GM12878 (cell line): Measurements from ENCODE around the gene DBN1. TPM values are rescaled to one million over a fixed set of nuclear protein-coding genes. Genes with fewer than 3 reads are reported as not detected.

Experiments used
- ATAC-seq: fragments of 200-7000 bp; cut with Tn5 transposase; 3 replicates; pipeline ENCODE4 v1.9.1; 2020; ENCODE audit warnings: mild to moderate bottlenecking, moderate library complexity
- BruUV-seq: library from RNA; stranded (reverse); fragments of 400-500 nt; replicated peaks from 2 replicates; lab custom pipeline; 2021; lab: Mats Ljungman, UMichigan
- CTCF ChIA-PET: fragments of 300-600 bp; sonication (Branson Sonifier 250); formaldehyde crosslinking; extraction: SDS; loops from one replicate; lab custom pipeline; 2021; ENCODE audit warnings: inconsistent platforms; lab: Yijun Ruan, JAX
- POLR2A ChIA-PET: fragments of 350-600 bp; formaldehyde crosslinking; extraction: SDS; loops from one replicate; lab custom pipeline; 2021; ENCODE audit warnings: inconsistent platforms; lab: Charles Lee
- RAD21 ChIA-PET: fragments of 300-600 bp; sonication (Branson Sonifier 250); formaldehyde crosslinking; loops from one replicate; lab custom pipeline; 2023; ENCODE audit warnings: antibody characterized with exemption; ENCODE audit not compliant: unreplicated experiment; lab: Charles Lee
- SMC1A ChIA-PET: fragments of 300-600 bp; sonication (Branson Sonifier 250); formaldehyde crosslinking; loops from one replicate; lab custom pipeline; 2023; ENCODE audit not compliant: unreplicated experiment, uncharacterized antibody; lab: Charles Lee
- DNase-seq: peaks from one replicate; pipeline ENCODE4 v3.0.0-alpha.2; 2011; ENCODE audit warnings: low read depth, low spot score
- FAIRE-seq: peaks from 3 replicates; lab custom pipeline; 2011; peaks lifted over from hg19 to GRCh38; lab: Jason Lieb, UNC
- H2AFZ ChIP-seq: 2 replicates; pipeline ENCODE4 v1.6.0; 2011; ENCODE audit warnings: low read depth, low read length, control low read depth; ENCODE audit not compliant: control insufficient read depth
- H3K27ac ChIP-seq: 2 replicates; pipeline ENCODE4 v1.5.1; 2011; ENCODE audit warnings: control low read depth; ENCODE audit not compliant: control insufficient read depth, insufficient read depth
- H3K27me3 ChIP-seq, 2 experiments: replicated peaks in 1 of 2; 2 replicates each; pipeline versions ENCODE4 v1.6.0 to v1.6.1; 2011; ENCODE audit warnings: low read length in 1 of 2; ENCODE audit not compliant: control insufficient read depth in 2 of 2, insufficient read depth in 2 of 2
- H3K36me3 ChIP-seq, 2 experiments: 2 replicates each; pipeline ENCODE4 v1.5.1; 2011; ENCODE audit warnings: low read length in 1 of 2; ENCODE audit not compliant: control insufficient read depth in 2 of 2, insufficient read depth in 2 of 2
- H3K4me1 ChIP-seq: 2 replicates; pipeline ENCODE4 v1.6.1; 2011; ENCODE audit warnings: mild to moderate bottlenecking, low read length, moderate library complexity, mixed read lengths; ENCODE audit not compliant: control insufficient read depth, insufficient read depth
- H3K4me2 ChIP-seq: 2 replicates; pipeline ENCODE4 v1.6.0; 2011; ENCODE audit warnings: control low read depth; ENCODE audit not compliant: control insufficient read depth, insufficient read depth
- H3K4me3 ChIP-seq: fragments of 200-600 bp; sonication (generic); 2 replicates; pipeline ENCODE4 v1.5.1; 2016
- H3K79me2 ChIP-seq: 2 replicates; pipeline ENCODE4 v1.6.0; 2011; ENCODE audit warnings: low read length; ENCODE audit not compliant: control insufficient read depth, insufficient read depth
- H3K9ac ChIP-seq: 2 replicates; pipeline ENCODE4 v1.8.0; 2011; ENCODE audit warnings: low read length, control low read depth, mixed read lengths; ENCODE audit not compliant: control insufficient read depth, insufficient read depth
- H3K9me3 ChIP-seq: replicated peaks from 3 replicates; pipeline ENCODE4 v1.5.1; 2011; ENCODE audit warnings: mild to moderate bottlenecking, low read length; ENCODE audit not compliant: control insufficient read depth, insufficient read depth
- H4K20me1 ChIP-seq: 2 replicates; pipeline ENCODE4 v1.6.0; 2011; ENCODE audit not compliant: control insufficient read depth, insufficient read depth
- BACH1 ChIP-seq: fragments of 450-650 bp; IDR thresholded peaks from 2 replicates; pipeline ENCODE4 v1.6.1; 2017; ENCODE audit warnings: mild to moderate bottlenecking, borderline replicate concordance
- CBX5 ChIP-seq: sonication (generic); IDR thresholded peaks from 2 replicates; pipeline ENCODE4 v1.6.1; 2016; ENCODE audit warnings: low read depth, moderate library complexity, mild to moderate bottlenecking, inconsistent platforms
- CHD2 ChIP-seq: IDR thresholded peaks from 2 replicates; pipeline ENCODE4 v1.6.1; 2011; ENCODE audit warnings: low read depth, low read length, improper control_type of control experiment, borderline replicate concordance
- CHD4 ChIP-seq: fragments of 200-600 bp; sonication (generic); IDR thresholded peaks from 2 replicates; pipeline ENCODE4 v1.6.1; 2016; ENCODE audit warnings: mild to moderate bottlenecking
- JUNB ChIP-seq: IDR thresholded peaks from 2 replicates; pipeline ENCODE4 v1.6.1; 2016; ENCODE audit warnings: antibody characterized with exemption, mild to moderate bottlenecking
- NFIC ChIP-seq: IDR thresholded peaks from 2 replicates; pipeline ENCODE4 v1.6.1; 2012; ENCODE audit warnings: low read depth, mild to moderate bottlenecking, inconsistent platforms, low read length, moderate library complexity
- PML ChIP-seq: IDR thresholded peaks from 2 replicates; pipeline ENCODE4 v1.6.1; 2012; ENCODE audit warnings: low read length, inconsistent platforms
- POU2F2 ChIP-seq: IDR thresholded peaks from 3 replicates; pipeline ENCODE4 v1.6.1; 2011; ENCODE audit warnings: low read depth, mild to moderate bottlenecking, low read length, borderline replicate concordance
- RAD51 ChIP-seq: fragments of 450-650 bp; IDR thresholded peaks from 2 replicates; pipeline ENCODE4 v1.6.1; 2016; ENCODE audit warnings: moderate library complexity, mild to moderate bottlenecking, inconsistent platforms
- SIX5 ChIP-seq: IDR thresholded peaks from 2 replicates; pipeline ENCODE4 v1.6.1; 2011; ENCODE audit warnings: mild to moderate bottlenecking, low read depth, low read length, moderate library complexity; ENCODE audit not compliant: severe bottlenecking
- TCF12 ChIP-seq: IDR thresholded peaks from 2 replicates; pipeline ENCODE4 v1.6.1; 2011; ENCODE audit warnings: low read depth, mild to moderate bottlenecking, low read length
- ZNF217 ChIP-seq: fragments of 450-650 bp; IDR thresholded peaks from 2 replicates; pipeline ENCODE4 v1.6.1; 2017; ENCODE audit warnings: antibody characterized with exemption, mild to moderate bottlenecking
- WGBS: methylation state at CpG from one replicate; pipeline ENCODE4 v1.1.6; 2016; ENCODE audit warnings: low lambda C conversion rate; ENCODE audit not compliant: insufficient replicate concordance, insufficient coverage; ENCODE audit errors: missing lambda C conversion rate; 5-methylcytosine and 5-hydroxymethylcytosine counted together
- in situ Hi-C: fragments of 300-500 bp; cut with MboI; formaldehyde crosslinking; loops from 9 replicates; pipeline ENCODE4 v1.14.3; 2018; ENCODE audit warnings: mixed read lengths
- intact Hi-C: fragments of 100-400 bp; cut with micrococcal nuclease; formaldehyde crosslinking; loops from one replicate; pipeline ENCODE4 v1.14.2; 2022; ENCODE audit not compliant: unreplicated experiment
- polyA plus RNA-seq, 11 experiments: library from polyadenylated mRNA; depleted of rRNA in 4 of 11; unstranded in 6 of 11; stranded (reverse) in 5 of 11; fragments of >200 nt; fragmentation: Nextera tagmentation in 4 of 11; fragmentation: Illumina TruSeq in 1 of 11; extraction: Ambion mirVana in 4 of 11; extraction: Trizol in 1 of 11; gene quantifications; 1 replicate in 1 of 11; 2 replicates in 10 of 11; pipeline versions ENCODE4 v1.2.1 to v1.2.3, GENCODE V29; 2011 to 2016; ENCODE audit warnings: inconsistent platforms in 2 of 11, missing spikeins in 2 of 11, low read depth in 1 of 11
- total RNA-seq, 4 experiments: library from RNA; depleted of rRNA in 3 of 4; stranded (reverse); fragments of >200 nt in 3 of 4; fragmentation: Illumina TruSeq in 1 of 4; extraction: Trizol in 1 of 4; gene quantifications; 2 replicates each; pipeline versions ENCODE4 v1.2.1 to v1.2.3, GENCODE V29; 2013 to 2021
- TF ChIP-seq, protein P1 (sequence below): fragments of 450-650 bp; IDR thresholded peaks from 2 replicates; pipeline ENCODE4 v1.6.1; 2018; ENCODE audit warnings: mild to moderate bottlenecking, low read depth, moderate library complexity; ENCODE audit not compliant: partially characterized antibody
- TF ChIP-seq, protein P2 (sequence below): IDR thresholded peaks from 2 replicates; pipeline ENCODE4 v1.6.1; 2011; ENCODE audit warnings: borderline replicate concordance, low read depth, mild to moderate bottlenecking, moderate library complexity, mixed read lengths, low read length; ENCODE audit not compliant: insufficient read depth; ENCODE audit errors: extremely low read length
- TF ChIP-seq, protein P3 (sequence below): fragments of 450-650 bp; IDR thresholded peaks from 2 replicates; pipeline ENCODE4 v1.6.1; 2017; ENCODE audit warnings: antibody characterized with exemption, mild to moderate bottlenecking, moderate library complexity

The DBN1 gene
- total and polyA plus RNA-seq, 10 of the 15 experiments (the other 5 are each of a cell fraction or from before 2014, with no cell fraction given): 0.18 to 81.0 (median 27.9) TPM

DNA sequence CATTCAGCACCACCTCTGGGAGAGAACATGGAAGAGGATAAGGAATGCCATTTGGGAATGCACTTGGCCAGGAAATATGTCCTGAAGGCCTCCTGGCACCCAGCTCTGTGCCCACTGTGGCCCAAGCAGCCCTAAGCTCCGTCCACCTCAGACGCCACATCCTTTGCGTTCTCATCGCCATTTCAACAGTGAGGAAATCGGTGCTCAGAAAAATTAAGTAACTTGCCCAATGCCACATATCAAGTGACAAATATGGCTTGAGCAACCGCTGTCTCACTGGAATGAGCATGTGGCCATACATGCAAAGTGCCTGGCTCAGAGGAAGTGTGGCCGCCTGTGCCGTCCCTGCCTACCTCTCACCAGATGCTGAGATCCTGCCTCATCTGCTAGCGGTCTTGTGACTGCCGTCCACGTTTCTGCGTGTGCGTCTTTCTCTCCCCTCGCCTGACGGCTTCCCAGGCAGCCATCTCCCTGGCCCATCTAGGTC, 37.2 kb upstream of the DBN1 start (continued):
- TF ChIP-seq, protein P1, sequence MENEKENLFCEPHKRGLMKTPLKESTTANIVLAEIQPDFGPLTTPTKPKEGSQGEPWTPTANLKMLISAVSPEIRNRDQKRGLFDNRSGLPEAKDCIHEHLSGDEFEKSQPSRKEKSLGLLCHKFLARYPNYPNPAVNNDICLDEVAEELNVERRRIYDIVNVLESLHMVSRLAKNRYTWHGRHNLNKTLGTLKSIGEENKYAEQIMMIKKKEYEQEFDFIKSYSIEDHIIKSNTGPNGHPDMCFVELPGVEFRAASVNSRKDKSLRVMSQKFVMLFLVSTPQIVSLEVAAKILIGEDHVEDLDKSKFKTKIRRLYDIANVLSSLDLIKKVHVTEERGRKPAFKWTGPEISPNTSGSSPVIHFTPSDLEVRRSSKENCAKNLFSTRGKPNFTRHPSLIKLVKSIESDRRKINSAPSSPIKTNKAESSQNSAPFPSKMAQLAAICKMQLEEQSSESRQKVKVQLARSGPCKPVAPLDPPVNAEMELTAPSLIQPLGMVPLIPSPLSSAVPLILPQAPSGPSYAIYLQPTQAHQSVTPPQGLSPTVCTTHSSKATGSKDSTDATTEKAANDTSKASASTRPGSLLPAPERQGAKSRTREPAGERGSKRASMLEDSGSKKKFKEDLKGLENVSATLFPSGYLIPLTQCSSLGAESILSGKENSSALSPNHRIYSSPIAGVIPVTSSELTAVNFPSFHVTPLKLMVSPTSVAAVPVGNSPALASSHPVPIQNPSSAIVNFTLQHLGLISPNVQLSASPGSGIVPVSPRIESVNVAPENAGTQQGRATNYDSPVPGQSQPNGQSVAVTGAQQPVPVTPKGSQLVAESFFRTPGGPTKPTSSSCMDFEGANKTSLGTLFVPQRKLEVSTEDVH: no peak
- TF ChIP-seq POU2F2: peak; percentile 89; the same call in 2 of the 3 replicates
- TF ChIP-seq TCF12: 0 out of 2 replicates have a peak, but pooled peaks have one; percentile 2
- no peak for TF ChIP-seq CBX5
- no peak for TF ChIP-seq JUNB
- TF ChIP-seq CHD4: no peak

DNA sequence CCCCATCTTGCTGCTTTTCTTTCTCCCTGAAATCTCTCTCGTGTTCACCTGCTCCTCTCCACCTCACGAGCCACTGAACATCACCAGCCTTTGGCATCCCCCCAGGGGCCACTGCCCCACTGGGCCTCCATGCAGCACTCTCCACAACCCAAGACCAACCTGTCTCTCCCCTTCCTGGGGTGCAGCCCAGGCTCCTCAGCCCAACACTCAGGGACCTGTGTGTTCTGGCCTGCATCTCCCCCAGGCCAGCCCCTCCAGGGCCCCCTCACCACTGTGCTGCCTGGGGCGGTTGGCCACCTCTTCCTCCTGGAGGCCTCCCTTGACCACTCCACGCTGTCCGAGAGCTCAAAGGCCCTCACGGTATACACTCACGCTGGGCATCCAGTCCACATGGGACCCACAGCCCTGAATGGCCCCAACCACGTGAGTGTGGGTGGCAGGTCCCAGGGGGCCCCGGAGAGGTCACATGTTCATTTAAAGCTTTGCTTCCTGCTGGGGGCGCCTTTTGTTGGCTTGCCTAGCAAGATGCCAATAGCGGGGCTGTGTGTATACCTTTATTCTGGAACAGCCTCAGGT, 36.6 kb upstream of the DBN1 start:
- H3K27ac ChIP-seq: peak overlapping the region; percentile 87
- H3K9me3 ChIP-seq: no peaks in the 10 kb centered on the region
- peak overlapping the region; percentile 87 for H3K4me3 ChIP-seq
- ATAC-seq (peak; percentile 72), DNase-seq (no peak), FAIRE-seq (peak; percentile 31)
- POLR2A ChIA-PET: interaction anchor here (0.6 to 3.5 kb wide), 11 partner anchors 9 to 825 kb away, joined by 3 to 19 read pairs (median 4); partner anchors contain the start of genes GRK6, PDLIM7 and TMED9
- RAD21 ChIA-PET: interaction anchor here (0.6 to 1.8 kb wide), 10 partner anchors 8 to 128 kb away, joined by 3 to 11 read pairs (median 4); partner anchors contain the start of gene PDLIM7
- in situ Hi-C loops (no loop called here), intact Hi-C loops (loop anchor here (5.0 to 10.0 kb wide), 2 partner anchors 92 to 395 kb away; partner anchors contain the start of gene B4GALT7)
- CTCF ChIA-PET: interaction anchor here (0.9 to 6.2 kb wide), 12 partner anchors 9 to 158 kb away, joined by 3 to 38 read pairs (median 4); partner anchors contain the start of genes LMAN2, PDLIM7 and TMED9
- SMC1A ChIA-PET: interaction anchor here (0.8 to 1.8 kb wide), 6 partner anchors 8 to 121 kb away, joined by 3 to 9 read pairs (median 4); partner anchors contain the start of gene PDLIM7
- TSS peak; percentile 49 for BruUV-seq
- peaks cover 41% of the 10 kb centered on the region for H3K4me1 ChIP-seq
- 7% methylated on average over 11 of the region's 11 CpGs for WGBS
- H3K36me3 ChIP-seq: peaks cover 15 to 39% of the 10 kb centered on the region in 2 experiments; a peak in 3 of 4 replicates
- H3K79me2 ChIP-seq: peaks cover 39% of the 10 kb centered on the region
- peak overlapping the region; percentile 97 for H3K4me2 ChIP-seq
- peak overlapping the region; percentile 69 for H2AFZ ChIP-seq
- no peaks in the 10 kb centered on the region for H4K20me1 ChIP-seq
- H3K27me3 ChIP-seq: no peaks in the 10 kb centered on the region
- H3K9ac ChIP-seq: peak overlapping the region; percentile 90
- TF ChIP-seq NFIC (no peak), SIX5 (no peak), PML (no peak), ZNF217 (no peak), BACH1 (peak; percentile 43; the same call in 1 of the 2 replicates), RAD51 (peak; percentile 97), CHD2 (peak; percentile 48; the same call in 1 of the 2 replicates)
- TF ChIP-seq, protein P2, sequence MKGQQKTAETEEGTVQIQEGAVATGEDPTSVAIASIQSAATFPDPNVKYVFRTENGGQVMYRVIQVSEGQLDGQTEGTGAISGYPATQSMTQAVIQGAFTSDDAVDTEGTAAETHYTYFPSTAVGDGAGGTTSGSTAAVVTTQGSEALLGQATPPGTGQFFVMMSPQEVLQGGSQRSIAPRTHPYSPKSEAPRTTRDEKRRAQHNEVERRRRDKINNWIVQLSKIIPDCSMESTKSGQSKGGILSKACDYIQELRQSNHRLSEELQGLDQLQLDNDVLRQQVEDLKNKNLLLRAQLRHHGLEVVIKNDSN: no peak
- TF ChIP-seq, protein P3, sequence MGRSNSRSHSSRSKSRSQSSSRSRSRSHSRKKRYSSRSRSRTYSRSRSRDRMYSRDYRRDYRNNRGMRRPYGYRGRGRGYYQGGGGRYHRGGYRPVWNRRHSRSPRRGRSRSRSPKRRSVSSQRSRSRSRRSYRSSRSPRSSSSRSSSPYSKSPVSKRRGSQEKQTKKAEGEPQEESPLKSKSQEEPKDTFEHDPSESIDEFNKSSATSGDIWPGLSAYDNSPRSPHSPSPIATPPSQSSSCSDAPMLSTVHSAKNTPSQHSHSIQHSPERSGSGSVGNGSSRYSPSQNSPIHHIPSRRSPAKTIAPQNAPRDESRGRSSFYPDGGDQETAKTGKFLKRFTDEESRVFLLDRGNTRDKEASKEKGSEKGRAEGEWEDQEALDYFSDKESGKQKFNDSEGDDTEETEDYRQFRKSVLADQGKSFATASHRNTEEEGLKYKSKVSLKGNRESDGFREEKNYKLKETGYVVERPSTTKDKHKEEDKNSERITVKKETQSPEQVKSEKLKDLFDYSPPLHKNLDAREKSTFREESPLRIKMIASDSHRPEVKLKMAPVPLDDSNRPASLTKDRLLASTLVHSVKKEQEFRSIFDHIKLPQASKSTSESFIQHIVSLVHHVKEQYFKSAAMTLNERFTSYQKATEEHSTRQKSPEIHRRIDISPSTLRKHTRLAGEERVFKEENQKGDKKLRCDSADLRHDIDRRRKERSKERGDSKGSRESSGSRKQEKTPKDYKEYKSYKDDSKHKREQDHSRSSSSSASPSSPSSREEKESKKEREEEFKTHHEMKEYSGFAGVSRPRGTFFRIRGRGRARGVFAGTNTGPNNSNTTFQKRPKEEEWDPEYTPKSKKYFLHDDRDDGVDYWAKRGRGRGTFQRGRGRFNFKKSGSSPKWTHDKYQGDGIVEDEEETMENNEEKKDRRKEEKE: no peak
